SK-N-SH treated with all-trans-retinoic acid at 6 μM for 48 hours (cell line): ENCODE results near the gene GPAT2.
"Not testable (repeated sequence)": the region's sequence is repeated elsewhere in the genome, so short reads cannot be mapped to it uniquely, and the experiment has no call there.

Source experiments
- ARNTL ChIP-seq: fragments of 450-650 bp; formaldehyde crosslinking; IDR thresholded peaks from 2 replicates; pipeline ENCODE4 v1.5.0; 2020; ENCODE audit warnings: low read depth, mild to moderate bottlenecking, moderate library complexity, borderline replicate concordance
- BACH2 ChIP-seq: fragments of 250-450 bp; sonication (Bioruptor Pico); IDR thresholded peaks from 2 replicates; pipeline ENCODE4 v1.9.0; 2021; ENCODE audit warnings: mild to moderate bottlenecking, borderline replicate concordance
- PATZ1 ChIP-seq: fragments of 250-450 bp; sonication (Bioruptor Pico); IDR thresholded peaks from 2 replicates; pipeline ENCODE4 v1.8.0; 2020; ENCODE audit warnings: mild to moderate bottlenecking, moderate library complexity, borderline replicate concordance
- PPARA ChIP-seq: fragments of 250-450 bp; sonication (Bioruptor Pico); IDR thresholded peaks from 2 replicates; pipeline ENCODE4 v1.5.0; 2020; ENCODE audit warnings: mild to moderate bottlenecking, borderline replicate concordance
- ZC3H10 ChIP-seq: fragments of 250-450 bp; sonication (Bioruptor Pico); IDR thresholded peaks from 2 replicates; pipeline ENCODE4 v1.5.1; 2021; ENCODE audit warnings: mild to moderate bottlenecking, moderate library complexity
- ZFP3 ChIP-seq: fragments of 250-450 bp; sonication (Bioruptor Pico); IDR thresholded peaks from 2 replicates; pipeline ENCODE4 v1.5.0; 2020; ENCODE audit warnings: mild to moderate bottlenecking, moderate library complexity
- ZNF8 ChIP-seq: fragments of 450-650 bp; formaldehyde crosslinking; IDR thresholded peaks from 2 replicates; pipeline ENCODE4 v1.5.0; 2020; ENCODE audit warnings: mild to moderate bottlenecking, moderate library complexity
- TF ChIP-seq, protein P1 (sequence below): fragments of 250-450 bp; sonication (Bioruptor Pico); IDR thresholded peaks from 2 replicates; pipeline ENCODE4 v1.5.1; 2021; ENCODE audit warnings: mild to moderate bottlenecking, moderate library complexity

GRCh38 chr2:96055830-96056229 lies 21.1 kb upstream of the GPAT2 start:
- not testable (repeated sequence) for TF ChIP-seq PATZ1; ZC3H10; ZNF8 (CRISPR knock-in tag); BACH2 (CRISPR knock-in tag); ARNTL; ZFP3 (CRISPR knock-in tag); PPARA (CRISPR knock-in tag)
- TF ChIP-seq, protein P1, sequence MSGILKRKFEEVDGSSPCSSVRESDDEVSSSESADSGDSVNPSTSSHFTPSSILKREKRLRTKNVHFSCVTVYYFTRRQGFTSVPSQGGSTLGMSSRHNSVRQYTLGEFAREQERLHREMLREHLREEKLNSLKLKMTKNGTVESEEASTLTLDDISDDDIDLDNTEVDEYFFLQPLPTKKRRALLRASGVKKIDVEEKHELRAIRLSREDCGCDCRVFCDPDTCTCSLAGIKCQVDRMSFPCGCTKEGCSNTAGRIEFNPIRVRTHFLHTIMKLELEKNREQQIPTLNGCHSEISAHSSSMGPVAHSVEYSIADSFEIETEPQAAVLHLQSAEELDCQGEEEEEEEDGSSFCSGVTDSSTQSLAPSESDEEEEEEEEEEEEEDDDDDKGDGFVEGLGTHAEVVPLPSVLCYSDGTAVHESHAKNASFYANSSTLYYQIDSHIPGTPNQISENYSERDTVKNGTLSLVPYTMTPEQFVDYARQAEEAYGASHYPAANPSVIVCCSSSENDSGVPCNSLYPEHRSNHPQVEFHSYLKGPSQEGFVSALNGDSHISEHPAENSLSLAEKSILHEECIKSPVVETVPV (CRISPR knock-in tag), result not testable (repeated sequence)
